Measurements from ENCODE around the gene RPS13. TPM values are rescaled to one million over a fixed set of nuclear protein-coding genes. Genes with fewer than 3 reads are reported as not detected.

RPS13 gene
- 1,337 and 1,369 TPM in 2 replicates for total RNA-seq

DNA sequence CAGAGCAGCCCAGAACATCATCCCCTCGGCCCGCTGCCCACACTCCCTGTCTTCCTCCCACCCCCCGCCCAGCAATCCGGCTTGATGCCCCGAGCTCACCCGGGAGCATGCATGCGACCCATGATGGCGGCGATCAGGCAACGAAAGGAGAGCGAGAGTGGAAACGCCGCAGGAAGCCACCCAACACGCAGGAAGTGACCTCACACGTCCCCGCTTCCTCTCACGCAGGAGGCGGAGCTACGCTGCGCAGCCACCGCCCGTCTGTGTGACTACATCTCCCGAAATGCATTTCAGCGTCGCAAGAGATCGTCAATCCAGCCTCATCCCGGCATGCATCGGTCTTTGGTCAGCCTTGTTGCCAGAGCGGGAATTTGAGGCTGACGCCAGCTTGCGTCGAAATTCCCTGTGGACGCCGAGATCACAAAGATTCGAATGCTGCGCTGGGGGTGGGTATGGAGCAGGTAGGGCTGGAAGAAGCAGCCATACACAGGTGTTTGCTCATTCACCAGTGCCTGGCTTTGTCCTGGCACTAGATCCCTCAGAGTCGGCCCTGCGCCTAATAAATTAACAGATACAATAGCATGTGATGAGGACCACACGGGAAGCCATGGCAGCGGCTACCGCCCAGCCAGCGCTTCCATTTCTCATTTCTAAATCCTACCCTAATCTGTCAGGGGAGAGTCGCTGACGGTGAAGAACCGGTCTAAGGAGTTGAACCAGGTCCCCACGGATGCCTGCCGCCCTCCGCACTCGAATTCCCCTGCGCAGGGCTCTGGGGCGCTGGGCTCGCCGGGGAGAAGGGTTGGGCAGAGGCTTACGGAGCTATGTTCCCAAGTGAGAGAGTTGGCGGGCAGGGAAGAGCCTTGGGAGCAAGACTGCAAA lies at the start of gene RPS13:
Gene RPS13 (minus strand): TSS at position 148 of the 882 bp plus-strand sequence. CDS start 26 bp downstream, at position 122.

Other genes starting within 250 kb of the RPS13 start
- 1.3 and 2.7 TPM in 2 replicates for gene PLEKHA7, start 63.3 kb downstream of the RPS13 start, total RNA-seq
- 36.1 and 58.9 TPM in 2 replicates for gene PIK3C2A, start 130.3 kb upstream of the RPS13 start, total RNA-seq
- 47.9 and 65.2 TPM in 2 replicates for gene NUCB2, start 199.1 kb upstream of the RPS13 start, total RNA-seq